GM19240 (cell line): ENCODE data around the gene CLDND1.
A peak's percentile ranks its signal among the peaks of the same experiment; 100 is the strongest.
"Not testable (repeated sequence)": the region's sequence is repeated elsewhere in the genome, so short reads cannot be mapped to it uniquely, and the experiment has no call there.

Experiments used
- DNase-seq: peaks from one replicate; pipeline ENCODE4 v3.0.0; 2011; ENCODE audit warnings: low spot score; ENCODE audit not compliant: insufficient read length

CLDND1 gene

GRCh38 chr3:98522544-98523281 lies at the start of gene CLDND1:
CLDND1 (minus strand) TSS chr3:98522902; CDS start chr3:98521424, 1,478 bp downstream.
- peak; percentile 55 for DNase-seq

- DNase-seq: no peak
Observed at GRCh38 chr3:98568402-98568801, 45.7 kb upstream of the CLDND1 start.

GRCh38 chr3:98567666-98568270 lies 45.1 kb upstream of the CLDND1 start:
- no peak for DNase-seq

DNA sequence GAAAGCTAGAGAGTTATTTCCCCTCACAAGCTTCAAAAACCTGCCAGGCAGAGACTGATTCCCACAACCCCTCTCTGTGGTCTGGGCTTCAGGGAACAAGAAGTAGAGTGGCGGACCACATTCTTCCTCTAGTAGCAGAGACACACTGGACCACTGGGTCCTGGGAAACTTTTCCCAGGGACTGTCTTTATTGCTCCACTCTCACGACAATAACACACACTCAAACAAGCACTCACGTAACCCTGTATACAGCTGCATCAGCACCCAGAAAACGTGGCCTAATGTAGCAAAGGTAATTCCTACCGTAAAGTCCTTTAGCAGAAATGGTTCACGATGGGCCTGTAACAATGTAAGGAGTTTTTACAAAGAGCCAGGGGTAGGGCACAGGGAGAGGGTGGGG lies 43.1 kb upstream of the CLDND1 start:
- DNase-seq: no peak

DNA sequence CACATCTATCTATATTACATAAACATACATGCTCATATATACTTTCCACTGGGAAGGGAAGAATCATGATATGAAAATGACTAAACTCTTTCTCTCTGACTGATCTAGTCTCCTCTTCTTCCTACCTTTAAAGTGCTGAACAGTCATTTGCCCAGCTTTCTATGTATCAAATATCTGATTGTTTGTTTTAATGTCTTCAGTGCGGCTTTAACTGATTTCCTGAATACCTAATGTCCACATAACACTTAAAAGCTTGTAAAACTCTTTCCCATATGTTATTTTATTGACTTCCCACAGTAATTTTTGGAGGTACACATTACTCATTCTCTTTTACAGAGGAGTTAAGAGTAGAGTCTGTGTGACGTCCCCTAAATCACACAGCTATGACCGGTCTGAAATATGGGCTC lies 42.5 kb upstream of the CLDND1 start:
- no peak for DNase-seq

- DNase-seq: no peak
Observed at GRCh38 chr3:98564282-98565005, 41.7 kb upstream of the CLDND1 start.

GRCh38 chr3:98563661-98564281 lies 41.1 kb upstream of the CLDND1 start:
- DNase-seq: no peak

GRCh38 chr3:98561727-98562521 lies 39.2 kb upstream of the CLDND1 start:
- no peak for DNase-seq

GRCh38 chr3:98560911-98561310 lies 38.2 kb upstream of the CLDND1 start:
- DNase-seq: no peak

- not testable (repeated sequence) for DNase-seq
Observed at GRCh38 chr3:98559769-98560168, 37.1 kb upstream of the CLDND1 start.

DNA sequence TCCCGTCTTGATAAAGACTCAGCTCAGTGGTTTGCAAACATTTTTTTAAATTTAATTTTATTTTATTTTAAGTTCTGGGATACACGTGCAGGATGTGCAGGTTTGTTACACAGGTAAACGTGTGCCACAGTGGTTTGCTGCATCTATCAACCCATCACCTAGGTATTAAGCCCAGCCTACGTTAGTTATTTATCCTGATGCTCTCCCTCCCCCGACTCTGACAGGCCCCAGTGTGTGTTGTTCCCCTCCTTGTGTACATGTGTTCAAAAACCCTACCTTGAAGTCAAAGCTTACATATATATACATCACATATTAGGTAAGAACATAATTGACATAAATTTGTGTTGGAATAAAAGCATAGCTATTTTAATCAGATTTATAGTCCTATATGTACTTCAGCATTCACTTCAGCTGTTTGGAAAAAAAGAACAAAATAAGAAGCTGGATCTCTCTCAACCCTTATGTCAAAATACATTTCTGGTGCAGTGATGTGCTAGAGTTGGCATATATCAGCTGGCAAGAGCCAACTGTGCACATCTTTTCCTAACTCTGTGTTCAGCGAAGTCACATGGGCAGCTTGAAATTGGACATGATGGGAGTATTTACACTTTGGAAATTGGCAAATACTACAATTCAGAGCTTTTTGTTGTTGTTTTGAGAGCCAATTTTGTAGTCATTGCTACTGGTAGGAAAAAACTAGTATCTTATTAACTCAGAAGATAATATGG lies 35.6 kb upstream of the CLDND1 start:
- no peak for DNase-seq

GRCh38 chr3:98557324-98558010 lies 34.8 kb upstream of the CLDND1 start:
- DNase-seq: no peak

DNA sequence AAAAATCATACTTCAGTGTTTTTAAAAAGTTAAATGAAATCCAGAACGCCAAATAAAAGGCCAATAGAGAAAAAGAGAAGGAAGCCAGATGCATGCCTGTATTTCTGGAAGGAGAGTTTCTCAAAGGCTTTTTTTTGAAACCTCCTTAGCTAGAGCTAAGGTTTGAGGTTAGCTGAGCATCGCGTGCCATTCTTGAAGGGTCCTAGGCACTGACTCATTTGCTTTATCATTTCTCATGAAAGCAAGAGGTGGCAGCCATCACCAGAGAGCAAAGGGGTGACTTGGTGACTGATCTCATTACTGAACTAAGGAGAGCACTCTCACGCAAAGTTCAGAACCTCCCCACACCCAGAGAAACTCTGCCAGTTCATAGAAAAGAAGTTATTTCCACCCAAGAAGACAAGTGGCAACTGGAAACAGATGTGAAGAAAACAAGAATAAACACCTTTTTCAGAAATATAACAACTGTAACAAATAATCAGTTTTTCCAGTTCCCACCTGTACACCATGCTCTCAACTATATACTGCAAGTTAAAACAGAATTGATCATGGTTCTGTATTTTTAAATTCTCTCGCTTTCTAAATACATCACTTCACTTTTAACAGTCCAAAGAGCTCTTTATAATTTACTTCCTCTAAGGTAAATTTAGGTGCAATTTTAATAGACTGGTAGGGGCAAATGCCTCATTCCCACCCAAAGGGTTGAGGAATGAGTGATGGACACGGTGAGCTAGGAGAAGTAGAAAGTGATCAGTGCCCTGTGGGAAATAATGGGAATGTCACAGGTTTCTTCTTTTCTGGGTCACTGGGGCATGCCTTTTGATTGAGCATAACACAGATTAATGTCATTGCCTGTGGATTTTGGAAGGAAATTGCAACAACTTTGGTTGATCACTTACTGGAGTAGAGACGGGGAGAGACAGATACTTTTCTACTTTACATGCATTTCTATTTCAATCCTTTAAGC lies 33.7 kb upstream of the CLDND1 start:
- no peak for DNase-seq

GRCh38 chr3:98555025-98555379 lies 32.3 kb upstream of the CLDND1 start:
- no peak for DNase-seq

GRCh38 chr3:98554580-98554979 lies 31.9 kb upstream of the CLDND1 start:
- DNase-seq: no peak

DNA sequence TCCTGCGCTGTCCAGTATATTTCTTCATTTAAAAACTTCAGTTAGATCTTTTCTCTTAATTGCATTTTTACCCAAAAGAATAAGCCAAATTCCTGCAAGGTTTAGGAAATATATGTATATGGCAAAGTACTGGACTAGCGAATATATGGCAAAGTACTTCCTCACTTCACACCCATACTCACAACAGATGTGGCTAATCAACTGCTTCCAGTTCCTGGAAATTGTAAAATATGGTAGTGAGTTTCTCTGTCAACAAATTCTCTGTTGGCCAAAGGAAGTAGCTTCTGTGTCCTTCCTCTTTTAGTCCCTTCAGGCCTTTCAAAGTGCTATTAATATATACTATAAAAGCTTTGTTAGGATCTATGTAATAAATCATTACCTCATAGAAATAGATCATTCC lies 31.1 kb upstream of the CLDND1 start:
- DNase-seq: no peak

DNA sequence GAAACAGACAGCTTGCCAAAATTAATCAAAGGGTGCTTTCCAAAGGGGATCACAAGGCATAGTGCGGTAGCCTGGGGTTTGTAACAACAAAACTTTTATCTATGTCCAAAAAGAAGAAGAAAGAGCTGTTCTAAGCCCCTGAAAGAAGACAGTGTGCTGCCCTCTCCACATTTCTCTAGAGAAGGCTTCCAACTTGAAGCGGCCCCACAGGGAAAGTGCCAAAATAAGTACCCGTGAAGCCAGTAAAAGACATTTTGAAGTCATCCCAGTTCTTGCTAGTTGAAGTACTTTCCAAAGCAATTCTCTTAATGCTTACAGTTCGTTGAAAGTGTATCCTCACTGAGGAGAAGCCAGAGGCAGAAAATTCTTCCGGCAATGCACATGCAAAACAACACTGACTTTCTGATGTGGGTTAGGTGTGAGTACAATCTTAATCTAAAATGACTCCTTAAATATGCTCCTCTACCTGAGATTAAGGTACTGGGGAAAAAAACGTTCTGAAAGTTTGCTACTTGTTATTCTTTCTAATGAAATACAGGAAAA lies 30.4 kb upstream of the CLDND1 start:
- DNase-seq: no peak

DNA sequence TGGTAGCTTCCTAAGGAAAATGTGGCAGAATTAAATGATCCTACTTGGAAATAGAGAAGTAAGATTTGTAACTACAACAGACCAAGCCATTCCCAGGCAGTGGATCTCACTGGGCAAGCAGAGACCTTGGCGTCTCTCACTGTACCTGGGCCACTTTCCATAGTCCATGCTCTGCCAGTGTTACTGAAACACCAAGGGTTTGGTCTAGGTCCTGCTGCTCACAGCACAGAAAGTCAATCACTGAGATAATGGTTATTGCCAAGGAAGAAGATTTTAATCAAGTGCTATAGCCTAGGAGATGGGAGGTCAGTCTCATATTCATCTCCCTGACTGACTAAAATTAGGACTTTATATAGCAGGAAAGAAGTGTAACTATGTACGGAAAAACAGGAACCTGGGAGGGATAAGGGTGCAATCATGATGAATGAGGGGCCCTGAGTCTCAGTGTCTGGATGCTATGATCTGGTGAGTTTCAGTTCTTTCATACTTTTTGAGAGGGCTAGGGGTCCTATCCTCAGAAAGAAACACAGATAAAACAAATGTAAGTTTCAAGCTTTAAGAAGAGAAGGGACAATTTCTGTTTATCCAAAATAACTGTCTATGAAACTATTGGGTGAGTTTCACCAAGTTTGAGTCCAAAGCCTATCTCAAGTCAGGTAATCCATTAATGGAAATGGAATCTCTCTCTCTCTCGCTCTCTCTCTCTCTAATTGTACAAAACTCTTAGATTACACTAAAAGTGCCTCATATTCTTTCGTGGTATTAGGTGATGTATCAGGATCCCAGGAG lies 29.7 kb upstream of the CLDND1 start:
- no peak for DNase-seq
